Activated naive CD4-positive, alpha-beta T cell treated with anti-CD3 and anti-CD28 coated beads, Interleukin-2, amount 50 U/mL, for 24 hours (primary cell): Measurements from ENCODE around the gene CLDN16.

Source experiments
- H3K27ac Mint-ChIP-seq: one replicate; pipeline ENCODE4 v1.8.0; 2021; ENCODE audit warnings: mild to moderate bottlenecking, mixed read lengths
- H3K27me3 Mint-ChIP-seq: one replicate; pipeline ENCODE4 v1.8.0; 2021; ENCODE audit warnings: mixed read lengths
- H3K36me3 Mint-ChIP-seq: one replicate; pipeline ENCODE4 v1.8.0; 2021; ENCODE audit warnings: mixed read lengths
- H3K4me1 Mint-ChIP-seq: one replicate; pipeline ENCODE4 v1.8.0; 2021; ENCODE audit warnings: mixed read lengths
- H3K4me3 Mint-ChIP-seq: one replicate; pipeline ENCODE4 v1.8.0; 2021; ENCODE audit warnings: mild to moderate bottlenecking, mixed read lengths
- H3K9me3 Mint-ChIP-seq: one replicate; pipeline ENCODE4 v1.8.0; 2021; ENCODE audit warnings: mixed read lengths

CLDN16 gene, protein sequence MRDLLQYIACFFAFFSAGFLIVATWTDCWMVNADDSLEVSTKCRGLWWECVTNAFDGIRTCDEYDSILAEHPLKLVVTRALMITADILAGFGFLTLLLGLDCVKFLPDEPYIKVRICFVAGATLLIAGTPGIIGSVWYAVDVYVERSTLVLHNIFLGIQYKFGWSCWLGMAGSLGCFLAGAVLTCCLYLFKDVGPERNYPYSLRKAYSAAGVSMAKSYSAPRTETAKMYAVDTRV

DNA sequence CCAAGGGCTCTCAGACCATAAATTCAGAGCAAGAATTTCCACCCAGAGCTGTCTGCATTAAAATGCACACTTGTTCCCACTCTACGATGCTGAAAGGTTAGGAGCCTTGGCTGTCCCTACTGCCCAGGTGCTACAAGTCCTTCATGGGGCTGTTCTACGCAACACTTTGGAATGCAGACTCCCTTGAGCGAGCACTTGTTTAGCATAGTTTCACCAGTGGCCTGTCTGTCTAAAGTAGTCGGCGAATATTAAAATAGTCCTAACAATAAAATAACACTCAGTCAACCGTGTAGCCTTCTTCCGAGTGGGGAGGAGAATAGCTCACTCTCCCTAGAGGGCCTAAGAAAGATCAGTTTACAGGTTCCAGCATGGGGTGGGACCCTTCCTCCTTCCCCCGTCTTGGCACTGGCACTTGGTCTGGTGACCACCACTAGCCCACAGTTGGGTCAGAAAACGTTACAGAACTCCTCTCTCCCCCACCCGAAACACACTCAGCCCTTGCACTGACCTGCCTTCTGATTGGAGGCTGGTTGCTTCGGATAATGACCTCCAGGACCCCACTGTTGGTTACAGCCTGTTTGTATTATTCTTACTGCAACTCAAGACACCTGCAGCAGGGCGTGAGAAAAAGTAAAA, at the start of gene CLDN16:
TSS of gene CLDN16 (plus strand) at position 586 of the 636 bp plus-strand sequence. CDS start 167 bp downstream, outside the sequence.
- no peaks in the 10 kb centered on the region for H3K9me3 Mint-ChIP-seq
- H3K4me3 Mint-ChIP-seq: no peak within 1 kb of the TSS
- H3K4me1 Mint-ChIP-seq: no peaks in the 10 kb centered on the region
- H3K27ac Mint-ChIP-seq: no peak within 1 kb of the TSS
- H3K36me3 Mint-ChIP-seq: no peaks in the 10 kb centered on the region
- peaks cover 3% of the 10 kb centered on the region for H3K27me3 Mint-ChIP-seq

- Mint-ChIP-seq H3K4me1 (no peaks in the 10 kb centered on the region), H3K4me3 (no peak overlapping the region), H3K36me3 (no peaks in the 10 kb centered on the region), H3K27ac (no peak overlapping the region), H3K27me3 (peaks cover 4% of the 10 kb centered on the region), H3K9me3 (no peaks in the 10 kb centered on the region)
These were observed 49.2 kb upstream of the CLDN16 start for GRCh38 chr3:190338717-190339116.

DNA sequence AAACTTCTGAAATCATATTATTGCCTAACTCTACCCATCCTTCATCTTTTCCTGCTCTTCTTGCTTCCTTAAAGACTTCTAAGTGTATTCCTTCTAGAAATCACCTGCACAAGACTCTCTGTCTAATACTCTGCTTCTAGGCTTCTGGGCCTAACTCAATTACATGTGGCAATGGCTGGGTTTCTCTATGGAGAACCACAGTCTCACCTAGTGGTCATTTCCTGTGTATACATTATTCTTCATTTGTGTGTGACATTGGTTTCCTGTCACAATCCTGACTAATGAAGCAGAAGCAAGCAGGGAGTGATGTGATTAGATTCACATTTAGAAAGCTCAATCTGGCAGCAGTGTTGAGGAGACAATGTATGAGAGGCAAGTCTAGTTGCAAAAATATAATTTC, 48.8 kb upstream of the CLDN16 start:
- Mint-ChIP-seq H3K27me3 (peaks cover 2% of the 10 kb centered on the region), H3K4me1 (no peaks in the 10 kb centered on the region), H3K4me3 (no peak overlapping the region), H3K9me3 (no peaks in the 10 kb centered on the region), H3K36me3 (no peaks in the 10 kb centered on the region), H3K27ac (no peak overlapping the region)

GRCh38 chr3:190340071-190340470, 47.9 kb upstream of the CLDN16 start:
- Mint-ChIP-seq H3K36me3 (no peaks in the 10 kb centered on the region), H3K4me1 (no peaks in the 10 kb centered on the region), H3K27me3 (peaks cover 4% of the 10 kb centered on the region), H3K27ac (no peak overlapping the region), H3K9me3 (no peaks in the 10 kb centered on the region), H3K4me3 (no peak overlapping the region)

DNA sequence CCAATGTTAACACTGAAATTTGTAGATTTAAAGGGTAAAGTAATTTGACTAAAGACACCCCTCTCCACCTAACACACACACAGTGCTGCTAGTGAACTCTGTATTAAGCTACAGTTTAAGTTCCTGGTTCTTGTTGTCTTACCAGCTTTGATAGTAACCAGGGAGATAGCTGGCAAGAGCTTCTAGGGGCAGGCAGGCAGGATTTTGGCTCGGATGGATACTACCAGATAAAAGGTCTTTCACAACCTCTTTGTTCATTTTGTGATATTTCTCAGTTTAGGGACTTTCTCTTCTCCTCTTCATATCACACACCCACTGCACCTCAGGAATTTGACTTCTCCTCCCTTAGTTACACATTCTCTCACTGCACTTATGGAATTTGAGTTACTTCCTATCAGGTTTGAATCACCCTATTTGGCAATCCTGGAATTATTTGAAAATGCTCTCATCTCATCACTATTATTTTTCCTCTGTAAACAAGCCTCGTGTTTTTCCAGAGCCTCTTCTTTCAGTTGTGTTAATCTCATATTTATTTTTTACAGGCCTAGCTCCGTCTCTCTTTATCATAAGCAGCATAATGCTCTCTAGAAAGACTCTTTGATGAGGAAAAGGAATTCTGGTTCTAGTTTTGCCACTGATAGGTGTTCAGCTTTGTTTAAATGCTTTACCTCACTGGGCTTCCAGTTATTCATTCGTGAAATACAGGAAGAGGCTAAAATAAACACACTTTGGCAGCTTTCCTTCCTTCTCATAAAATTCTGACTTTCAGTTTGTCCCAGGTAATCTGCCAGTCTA, 42.7 kb upstream of the CLDN16 start:
- H3K27me3 Mint-ChIP-seq: peaks cover 13% of the 10 kb centered on the region
- no peak overlapping the region for H3K27ac Mint-ChIP-seq
- H3K9me3 Mint-ChIP-seq: no peaks in the 10 kb centered on the region
- no peaks in the 10 kb centered on the region for H3K4me1 Mint-ChIP-seq
- no peaks in the 10 kb centered on the region for H3K36me3 Mint-ChIP-seq
- no peak overlapping the region for H3K4me3 Mint-ChIP-seq

DNA sequence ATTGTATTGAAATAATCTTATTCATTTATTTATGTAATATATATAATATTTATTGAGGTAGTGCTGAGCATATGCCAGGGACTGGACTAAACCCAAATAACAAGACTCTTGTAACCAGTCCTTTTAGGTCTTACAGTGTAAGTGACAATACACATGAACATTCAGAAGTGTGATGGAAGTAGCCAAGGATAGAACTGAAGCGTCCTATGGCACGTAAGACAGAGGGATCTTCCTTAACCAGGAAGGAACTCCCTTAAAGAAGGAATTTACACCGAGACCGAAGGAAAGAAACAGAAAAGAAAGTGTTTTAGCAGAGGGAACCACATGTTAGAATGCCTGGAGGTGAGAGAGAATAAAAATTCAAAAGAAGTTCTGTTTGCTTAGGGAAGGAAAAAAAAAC, 42.1 kb upstream of the CLDN16 start:
- H3K36me3 Mint-ChIP-seq: no peaks in the 10 kb centered on the region
- no peaks in the 10 kb centered on the region for H3K4me1 Mint-ChIP-seq
- H3K27me3 Mint-ChIP-seq: peaks cover 13% of the 10 kb centered on the region
- H3K4me3 Mint-ChIP-seq: no peak overlapping the region
- H3K9me3 Mint-ChIP-seq: no peaks in the 10 kb centered on the region
- no peak overlapping the region for H3K27ac Mint-ChIP-seq

- peaks cover 13% of the 10 kb centered on the region for H3K27me3 Mint-ChIP-seq
- H3K36me3 Mint-ChIP-seq: no peaks in the 10 kb centered on the region
- no peaks in the 10 kb centered on the region for H3K4me1 Mint-ChIP-seq
These were observed 41.4 kb upstream of the CLDN16 start for GRCh38 chr3:190346541-190346940.

DNA sequence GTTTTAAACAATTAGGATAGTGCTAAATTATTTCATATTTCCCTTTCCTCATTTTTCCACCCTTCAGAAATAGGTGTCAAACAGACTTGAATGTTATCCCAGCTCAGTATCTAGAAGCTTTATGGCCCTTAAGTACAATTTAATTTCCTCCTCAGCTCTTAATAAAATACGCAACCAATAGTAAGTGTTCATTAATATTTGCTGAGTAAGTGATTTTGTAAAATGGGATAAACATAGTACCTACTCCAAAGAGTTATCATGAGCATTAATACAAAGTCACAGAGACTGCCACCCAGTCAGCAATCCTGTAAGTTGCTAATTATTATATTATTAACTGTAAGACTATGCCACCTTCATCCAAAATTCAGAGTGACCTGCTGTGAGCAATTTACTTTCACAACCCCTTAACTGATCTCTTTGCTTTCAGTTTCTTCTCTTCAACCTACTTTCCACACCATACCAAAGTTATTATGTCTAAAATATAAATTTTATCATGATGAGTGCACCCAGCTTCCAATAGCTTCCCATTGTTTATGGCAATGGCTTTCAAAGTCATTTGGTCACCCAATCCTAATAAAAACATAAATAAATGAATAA, 35.0 kb upstream of the CLDN16 start:
- Mint-ChIP-seq H3K27ac (no peak overlapping the region), H3K36me3 (no peaks in the 10 kb centered on the region), H3K4me1 (no peaks in the 10 kb centered on the region), H3K9me3 (peaks cover 5% of the 10 kb centered on the region), H3K27me3 (peaks cover 12% of the 10 kb centered on the region), H3K4me3 (no peak overlapping the region)

More at GRCh38 chr3:190346541-190346940, 41.4 kb upstream of the CLDN16 start:
- Mint-ChIP-seq H3K9me3 (no peaks in the 10 kb centered on the region), H3K27ac (no peak overlapping the region), H3K4me3 (no peak overlapping the region)

DNA sequence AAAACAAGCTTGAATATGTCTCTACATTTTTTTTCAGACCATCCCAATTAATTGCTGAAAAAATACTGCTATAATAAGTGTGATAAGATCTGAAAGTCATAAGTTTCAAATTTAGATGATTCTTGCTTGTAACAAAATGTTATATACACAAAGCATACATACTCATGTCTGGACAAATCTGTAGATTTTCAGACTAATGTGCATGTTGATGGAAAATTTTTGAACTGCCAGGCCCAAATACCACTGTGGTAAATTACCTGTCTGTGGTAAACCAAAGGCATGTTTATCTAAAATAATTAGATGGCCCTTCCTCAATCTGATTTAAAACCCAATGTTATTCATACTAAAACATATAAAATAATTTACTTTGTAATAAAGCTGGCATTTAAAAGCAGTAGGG, 31.7 kb upstream of the CLDN16 start:
- Mint-ChIP-seq H3K4me1 (no peaks in the 10 kb centered on the region), H3K4me3 (no peak overlapping the region), H3K27me3 (peaks cover 12% of the 10 kb centered on the region), H3K36me3 (no peaks in the 10 kb centered on the region), H3K27ac (no peak overlapping the region), H3K9me3 (peaks cover 5% of the 10 kb centered on the region)

DNA sequence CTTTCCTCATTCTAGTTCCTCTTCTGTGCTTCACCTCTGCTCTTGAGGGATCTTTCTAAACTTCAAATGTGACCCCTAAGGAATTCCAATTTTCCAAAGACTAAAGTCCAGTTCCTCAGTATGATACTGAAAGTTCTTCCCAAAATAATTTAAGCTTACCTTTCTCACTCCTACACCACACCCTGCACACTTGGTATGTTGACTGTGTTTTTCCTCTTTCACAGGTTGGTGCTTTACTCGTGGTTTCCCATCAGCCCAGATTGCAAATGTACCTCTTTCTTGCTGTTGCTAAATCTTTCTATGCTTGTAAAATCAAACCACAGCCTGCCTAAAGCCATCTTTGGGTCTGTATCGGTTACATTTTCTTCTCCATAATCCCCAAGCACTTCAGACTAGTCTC, 30.5 kb upstream of the CLDN16 start:
- no peak overlapping the region for H3K27ac Mint-ChIP-seq
- no peaks in the 10 kb centered on the region for H3K36me3 Mint-ChIP-seq
- no peaks in the 10 kb centered on the region for H3K4me1 Mint-ChIP-seq
- H3K9me3 Mint-ChIP-seq: peaks cover 5% of the 10 kb centered on the region
- no peak overlapping the region for H3K4me3 Mint-ChIP-seq
- H3K27me3 Mint-ChIP-seq: peaks cover 15% of the 10 kb centered on the region

DNA sequence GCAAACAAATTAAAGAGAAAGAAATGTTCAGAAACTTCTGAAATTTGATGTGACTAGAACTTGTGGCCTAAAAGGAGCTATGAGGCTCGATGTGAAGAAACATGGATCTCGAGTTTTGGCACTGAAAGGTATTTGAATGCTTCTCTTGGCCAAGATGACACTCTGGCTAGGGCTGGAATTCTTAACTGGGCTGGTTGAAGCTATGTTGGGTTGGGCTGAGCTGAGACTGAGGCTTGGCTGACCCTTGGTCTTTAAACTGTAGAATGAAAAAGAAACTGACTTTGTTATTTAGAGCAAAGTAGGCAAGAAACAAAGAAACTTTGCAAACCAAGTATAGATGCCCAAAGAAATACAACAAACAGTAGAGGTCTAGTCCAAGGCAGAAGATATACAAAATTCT, 28.1 kb upstream of the CLDN16 start:
- Mint-ChIP-seq H3K4me3 (no peak overlapping the region), H3K36me3 (no peaks in the 10 kb centered on the region), H3K4me1 (no peaks in the 10 kb centered on the region), H3K27ac (no peak overlapping the region), H3K9me3 (no peaks in the 10 kb centered on the region), H3K27me3 (peaks cover 6% of the 10 kb centered on the region)

DNA sequence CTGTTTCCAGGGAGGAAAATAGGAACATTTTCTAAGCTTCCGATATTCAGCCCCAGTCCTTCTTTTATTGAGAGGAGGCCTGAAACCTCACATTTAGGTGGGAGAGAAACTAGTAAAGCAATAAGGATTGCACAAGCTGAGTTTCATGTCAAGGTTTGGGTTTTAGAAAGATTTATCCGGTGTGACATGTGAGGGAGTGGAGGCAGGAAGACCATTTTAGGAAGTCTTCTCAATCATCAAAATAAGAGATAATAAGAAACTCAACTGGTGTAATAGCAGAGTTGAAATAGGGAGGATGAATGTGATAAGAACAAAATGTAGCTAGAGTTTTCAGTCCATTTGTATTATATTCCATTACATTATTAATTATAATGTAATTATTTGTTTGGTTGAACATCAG, 27.7 kb upstream of the CLDN16 start:
- Mint-ChIP-seq H3K36me3 (no peaks in the 10 kb centered on the region), H3K4me3 (no peak overlapping the region), H3K27me3 (peaks cover 6% of the 10 kb centered on the region), H3K4me1 (no peaks in the 10 kb centered on the region), H3K27ac (no peak overlapping the region), H3K9me3 (no peaks in the 10 kb centered on the region)

- Mint-ChIP-seq H3K36me3 (no peaks in the 10 kb centered on the region), H3K27me3 (peaks cover 6% of the 10 kb centered on the region), H3K9me3 (no peaks in the 10 kb centered on the region), H3K4me3 (no peak overlapping the region), H3K27ac (no peak overlapping the region), H3K4me1 (no peaks in the 10 kb centered on the region)
These were observed 26.2 kb upstream of the CLDN16 start for GRCh38 chr3:190361791-190362190.

DNA sequence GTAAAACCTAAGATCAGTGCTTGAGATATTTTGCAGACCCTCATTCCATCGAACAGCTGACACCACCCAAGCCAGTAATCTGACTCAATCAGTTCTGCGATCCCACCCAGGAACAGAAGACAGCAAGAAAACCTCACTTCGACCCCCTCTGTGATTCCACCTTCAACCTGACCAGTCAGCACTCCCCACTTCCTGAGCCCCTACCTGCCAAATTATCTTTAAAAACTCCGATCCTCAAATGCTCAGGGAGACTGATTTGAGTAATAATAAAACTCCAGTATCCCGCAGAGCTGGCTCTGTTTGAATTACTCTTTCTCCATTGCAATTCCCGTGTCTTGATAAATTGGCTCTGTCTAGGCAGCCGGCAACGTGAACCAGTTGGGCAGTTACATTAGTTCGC, 25.7 kb upstream of the CLDN16 start:
- Mint-ChIP-seq H3K27ac (no peak overlapping the region), H3K4me1 (no peaks in the 10 kb centered on the region), H3K36me3 (no peaks in the 10 kb centered on the region), H3K4me3 (no peak overlapping the region), H3K27me3 (peaks cover 6% of the 10 kb centered on the region), H3K9me3 (no peaks in the 10 kb centered on the region)

DNA sequence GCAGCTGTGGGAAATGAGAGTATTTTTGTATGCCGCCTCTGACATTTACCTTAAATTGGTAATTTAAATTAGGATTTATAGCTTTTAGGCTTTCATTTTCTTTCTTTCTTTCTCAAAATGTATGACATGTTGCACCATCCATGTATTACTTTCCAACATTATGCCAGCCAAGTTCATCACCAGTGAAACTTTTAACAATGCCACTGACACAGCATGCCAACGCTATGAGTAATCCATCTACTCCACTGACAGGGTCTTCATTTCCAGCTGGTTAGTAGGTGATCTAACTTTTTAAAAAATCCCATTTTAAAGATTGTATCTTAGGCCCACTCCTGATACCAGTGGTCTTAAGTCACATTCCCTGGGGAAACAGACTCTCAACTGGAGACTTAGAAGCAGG, 21.8 kb upstream of the CLDN16 start:
- Mint-ChIP-seq H3K4me3 (no peak overlapping the region), H3K27me3 (peaks cover 4% of the 10 kb centered on the region), H3K27ac (no peak overlapping the region)

DNA sequence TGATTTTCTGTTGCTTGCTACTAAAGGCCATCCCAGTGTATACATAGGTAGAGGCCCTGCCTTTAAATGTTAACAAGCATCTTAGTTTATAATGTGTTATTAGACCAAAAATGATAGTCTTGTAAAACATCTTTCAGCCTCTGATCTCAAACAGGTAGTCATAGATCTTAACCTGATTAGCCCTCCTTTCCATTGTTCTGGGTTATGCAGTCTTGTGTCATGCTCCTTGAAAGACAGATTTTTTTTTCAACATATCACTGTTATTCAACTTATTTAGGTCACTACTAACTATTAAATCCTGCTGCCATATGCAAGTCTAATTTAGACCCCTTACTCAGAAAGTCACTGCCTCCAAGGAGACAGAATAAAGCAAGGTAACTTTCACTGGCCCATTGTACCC, 19.1 kb upstream of the CLDN16 start:
- H3K36me3 Mint-ChIP-seq: no peaks in the 10 kb centered on the region
- H3K27ac Mint-ChIP-seq: no peak overlapping the region
- no peaks in the 10 kb centered on the region for H3K4me1 Mint-ChIP-seq
- H3K27me3 Mint-ChIP-seq: peaks cover 1% of the 10 kb centered on the region
- no peaks in the 10 kb centered on the region for H3K9me3 Mint-ChIP-seq
- H3K4me3 Mint-ChIP-seq: no peak overlapping the region

More for the DNA sequence above, 21.8 kb upstream of the CLDN16 start:
- H3K4me1 Mint-ChIP-seq: no peaks in the 10 kb centered on the region
- H3K9me3 Mint-ChIP-seq: no peaks in the 10 kb centered on the region
- H3K36me3 Mint-ChIP-seq: no peaks in the 10 kb centered on the region
